Ovary (tissue), 9 donors: ENCODE results near the gene VSTM2B. TPM values are rescaled to one million over a fixed set of nuclear protein-coding genes. Genes with fewer than 3 reads are reported as not detected.

Source experiments
- DNase-seq, 5 donors: peaks; one replicate each; pipeline ENCODE4 v3.0.0-alpha.2; 2019 to 2020
- H3K27ac ChIP-seq, 2 donors: fragments of 200-600 bp; one replicate each; pipeline versions ENCODE4 v1.5.1 to v1.8.0; 2019 to 2022
- H3K27me3 ChIP-seq: fragments of 200-600 bp; one replicate; pipeline ENCODE4 v1.8.0; 2022
- H3K36me3 ChIP-seq: fragments of 200-600 bp; sonication (generic); one replicate; pipeline ENCODE4 v1.5.1; 2019
- H3K4me1 ChIP-seq: one replicate; pipeline ENCODE4 v1.8.1; 2013; ENCODE audit warnings: mild to moderate bottlenecking, moderate library complexity; ENCODE audit not compliant: insufficient read depth
- H3K4me3 ChIP-seq: fragments of 200-600 bp; sonication (generic); one replicate; pipeline ENCODE4 v1.5.1; 2017
- H3K9me3 ChIP-seq, 2 donors: fragments of 200-600 bp in 1 of 2; sonication (generic) in 1 of 2; one replicate each; pipeline versions ENCODE4 v1.5.1 to v1.8.1; 2013 to 2019; ENCODE audit warnings: mild to moderate bottlenecking in 1 of 2, moderate library complexity in 1 of 2
- EP300 ChIP-seq: sonication (generic); formaldehyde crosslinking; IDR thresholded peaks from one replicate; pipeline ENCODE4 v1.6.1; 2017; ENCODE audit warnings: antibody characterized with exemption
- POLR2A ChIP-seq: fragments of 450-650 bp; IDR thresholded peaks from one replicate; pipeline ENCODE4 v1.6.1; 2017; ENCODE audit warnings: antibody characterized with exemption, mild to moderate bottlenecking, moderate library complexity
- WGBS, 3 donors: extraction: QIAGEN DNeasy Blood & Tissue Kit in 1 of 3; methylation state at CpG; one replicate each; pipeline versions ENCODE4 v1.1.5 to v1.1.7; 2013 to 2017; 5-methylcytosine and 5-hydroxymethylcytosine counted together
- intact Hi-C, 4 donors: fragments of 100-400 bp; cut with DNase I; formaldehyde crosslinking; loops; one replicate each; pipeline versions ENCODE4 v1.11.0 to v1.15.1; 2022 to 2023
- polyA plus RNA-seq, 2 donors: library from polyadenylated mRNA; stranded (reverse); fragments of 200-250 nt in 1 of 2; fragments of 350-450 nt in 1 of 2; fragmentation: Illumina TruSeq in 1 of 2; extraction: RNeasy Lipid Tissue Mini Kit (QIAGEN cat#74804) in 1 of 2; gene quantifications; one replicate each; pipeline ENCODE4 v1.2.3, GENCODE V29; 2013 to 2014
- total RNA-seq, 7 donors: library from RNA; depleted of rRNA in 2 of 7; stranded (reverse); fragments of >200 nt in 2 of 7; fragmentation: NEBNext Ultra II Directional in 3 of 7; extraction: Animal tissue kit (Norgen Biotek cat#: 25700) in 3 of 7; gene quantifications; one replicate each; pipeline versions ENCODE4 v1.1.0 to v1.2.4, GENCODE V29; 2016 to 2023
- TF ChIP-seq, protein P1 (sequence below), 3 donors: fragments of 450-650 bp in 2 of 3; fragments of 200-600 bp in 1 of 3; IDR thresholded peaks; one replicate each; pipeline versions ENCODE4 v1.5.1 to v1.8.0; 2016 to 2022; ENCODE audit warnings: antibody characterized with exemption in 3 of 3, mild to moderate bottlenecking in 1 of 3
- donor health status: DM: no; HTN: no; CAD: no; lungs with moderate emphysema.
- donor health status: DM: no; HTN: no; CAD: no.
- donor health status: Bipolar disorder and iron deficiency.
- donor health status: DM: yes; HTN: yes; CAD: no.
- donor health status: DM: no; HTN: no; CAD: no.
- donor health status: DM: yes; HTN: yes; CAD: no.

VSTM2B gene
- total and polyA plus RNA-seq, 9 donors, result 0.13 TPM; not detected in 8

DNA sequence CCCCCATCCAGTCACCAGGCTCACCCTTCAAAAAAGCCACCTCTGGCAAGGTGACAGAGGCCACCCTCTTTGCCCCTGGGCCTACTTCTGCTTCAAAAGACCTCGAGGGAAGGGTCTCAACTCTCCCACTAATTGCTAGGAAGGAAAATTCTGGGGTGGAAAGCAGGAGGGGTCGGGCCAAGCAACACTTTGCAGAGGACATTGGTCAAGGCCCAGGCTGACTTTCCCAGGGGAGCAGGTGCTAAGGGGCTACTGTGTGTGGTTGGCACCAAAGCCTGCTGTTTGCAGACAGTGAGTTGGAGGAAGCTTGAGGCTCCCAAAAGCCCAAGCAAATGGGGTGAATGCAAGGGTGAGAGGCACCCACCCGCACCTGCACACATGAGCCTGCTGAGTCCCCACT lies 28.6 kb upstream of the VSTM2B start:
- TF ChIP-seq POLR2A, result no peak
- TF ChIP-seq, protein P1, sequence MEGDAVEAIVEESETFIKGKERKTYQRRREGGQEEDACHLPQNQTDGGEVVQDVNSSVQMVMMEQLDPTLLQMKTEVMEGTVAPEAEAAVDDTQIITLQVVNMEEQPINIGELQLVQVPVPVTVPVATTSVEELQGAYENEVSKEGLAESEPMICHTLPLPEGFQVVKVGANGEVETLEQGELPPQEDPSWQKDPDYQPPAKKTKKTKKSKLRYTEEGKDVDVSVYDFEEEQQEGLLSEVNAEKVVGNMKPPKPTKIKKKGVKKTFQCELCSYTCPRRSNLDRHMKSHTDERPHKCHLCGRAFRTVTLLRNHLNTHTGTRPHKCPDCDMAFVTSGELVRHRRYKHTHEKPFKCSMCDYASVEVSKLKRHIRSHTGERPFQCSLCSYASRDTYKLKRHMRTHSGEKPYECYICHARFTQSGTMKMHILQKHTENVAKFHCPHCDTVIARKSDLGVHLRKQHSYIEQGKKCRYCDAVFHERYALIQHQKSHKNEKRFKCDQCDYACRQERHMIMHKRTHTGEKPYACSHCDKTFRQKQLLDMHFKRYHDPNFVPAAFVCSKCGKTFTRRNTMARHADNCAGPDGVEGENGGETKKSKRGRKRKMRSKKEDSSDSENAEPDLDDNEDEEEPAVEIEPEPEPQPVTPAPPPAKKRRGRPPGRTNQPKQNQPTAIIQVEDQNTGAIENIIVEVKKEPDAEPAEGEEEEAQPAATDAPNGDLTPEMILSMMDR (IDR thresholded peaks at IDR 0.05), result no peak
- TF ChIP-seq EP300, result no peak
- no peaks in the 10 kb centered on the region for H3K9me3 ChIP-seq
- no peak overlapping the region for H3K27ac ChIP-seq
- no peaks in the 10 kb centered on the region for H3K4me1 ChIP-seq
- WGBS, 3 donors, result 53 to 58% (median 54%) methylated on average over 3 of the region's 3 CpGs
- H3K4me3 ChIP-seq, result no peak overlapping the region
- H3K36me3 ChIP-seq, result no peaks in the 10 kb centered on the region
- intact Hi-C loops, result no loop called here
- no peak for DNase-seq
- H3K27me3 ChIP-seq, result no peaks in the 10 kb centered on the region

DNA sequence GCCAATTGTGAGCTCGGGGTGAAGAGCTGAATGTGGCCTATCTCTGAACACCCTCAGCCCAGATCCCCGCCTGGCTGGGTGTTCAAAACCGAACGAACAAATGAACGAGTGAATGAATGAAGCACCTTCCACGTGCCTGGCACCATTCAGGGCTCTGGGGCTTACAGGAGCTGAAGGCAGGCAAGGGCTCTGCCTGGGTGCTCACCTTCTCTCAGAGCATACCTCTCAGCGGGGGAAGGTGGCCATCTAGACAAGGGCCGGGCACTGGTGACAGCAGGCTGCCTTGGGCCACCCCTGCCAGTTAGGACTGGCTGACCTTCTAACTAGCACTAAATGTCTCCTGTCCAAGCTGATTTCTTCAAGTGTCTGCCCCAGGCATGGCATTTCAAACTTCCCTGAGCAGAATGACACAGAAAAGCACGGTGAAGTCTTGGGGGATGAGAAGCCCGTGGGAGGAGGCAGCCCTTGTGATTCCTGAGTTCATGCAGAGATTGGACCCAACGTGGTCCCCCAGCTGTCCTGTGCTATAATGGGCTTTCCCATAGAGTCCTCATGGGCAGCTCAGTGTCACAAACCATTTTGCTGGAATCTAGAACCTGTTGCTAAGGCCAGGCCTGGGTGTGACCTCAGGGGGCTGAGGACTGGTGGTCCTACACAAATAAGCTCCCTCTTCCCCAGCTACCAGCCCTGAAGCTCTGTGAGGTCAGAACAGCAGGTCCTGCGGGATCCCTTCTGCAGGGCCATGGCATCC lies 27.9 kb upstream of the VSTM2B start:
- Histone ChIP-seq H3K27me3 (no peaks in the 10 kb centered on the region), H3K4me3 (no peak overlapping the region), H3K27ac (no peak overlapping the region), H3K9me3 (no peaks in the 10 kb centered on the region), H3K36me3 (no peaks in the 10 kb centered on the region), H3K4me1 (no peaks in the 10 kb centered on the region)
- TF ChIP-seq EP300, result no peak
- TF ChIP-seq, protein P1 (IDR thresholded peaks at IDR 0.05), result no peak
- TF ChIP-seq POLR2A, result no peak
- DNase-seq, result peak in 1 of 5 donors; percentile 12
- intact Hi-C loops, result no loop called here
- WGBS, 3 donors, result 68 to 76% (median 71%) methylated on average over 12 of the region's 12 CpGs

DNA sequence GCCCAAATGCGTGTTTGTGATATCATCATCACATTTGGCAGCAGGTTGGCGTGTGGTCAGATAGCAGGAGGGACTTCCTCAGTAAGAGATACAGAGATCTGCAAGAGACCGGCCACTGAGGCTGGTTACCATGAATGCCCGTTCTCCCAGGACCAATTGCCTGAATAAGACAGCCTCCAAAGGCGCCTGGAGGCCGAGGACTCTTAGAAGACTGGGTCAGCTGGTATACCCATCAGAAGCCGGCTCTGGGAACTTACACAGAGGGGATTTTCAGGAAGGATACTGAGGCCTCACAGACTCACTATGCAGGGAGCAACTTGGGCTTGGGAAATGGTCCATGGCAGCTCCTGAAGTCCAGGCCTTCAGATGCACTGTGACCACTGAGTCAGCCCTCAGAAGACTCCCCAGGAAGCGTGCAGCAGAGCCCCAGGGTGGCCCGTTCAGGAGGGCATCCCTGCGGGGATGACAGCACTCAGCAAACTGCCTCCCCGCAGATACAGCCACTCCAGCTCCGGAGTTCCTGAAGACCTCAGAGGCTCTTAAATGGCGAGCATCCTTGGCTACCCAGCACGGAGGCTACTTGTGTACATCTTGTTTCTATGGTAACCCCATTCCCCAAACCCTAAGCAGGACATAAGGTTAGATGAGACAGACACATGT lies 26.4 kb upstream of the VSTM2B start:
- no peak overlapping the region for H3K4me3 ChIP-seq
- peak in 1 of 5 donors; percentile 5 for DNase-seq
- H3K27ac ChIP-seq, result no peak overlapping the region
- H3K27me3 ChIP-seq, result no peaks in the 10 kb centered on the region
- no peaks in the 10 kb centered on the region for H3K9me3 ChIP-seq
- WGBS, 3 donors, result 64 to 66% (median 66%) methylated on average over 14 of the region's 14 CpGs
- intact Hi-C loops, result no loop called here
- no peaks in the 10 kb centered on the region for H3K36me3 ChIP-seq
- TF ChIP-seq, protein P1 (IDR thresholded peaks at IDR 0.05), result no peak
- TF ChIP-seq EP300, result no peak
- no peak for TF ChIP-seq POLR2A
- no peaks in the 10 kb centered on the region for H3K4me1 ChIP-seq

DNA sequence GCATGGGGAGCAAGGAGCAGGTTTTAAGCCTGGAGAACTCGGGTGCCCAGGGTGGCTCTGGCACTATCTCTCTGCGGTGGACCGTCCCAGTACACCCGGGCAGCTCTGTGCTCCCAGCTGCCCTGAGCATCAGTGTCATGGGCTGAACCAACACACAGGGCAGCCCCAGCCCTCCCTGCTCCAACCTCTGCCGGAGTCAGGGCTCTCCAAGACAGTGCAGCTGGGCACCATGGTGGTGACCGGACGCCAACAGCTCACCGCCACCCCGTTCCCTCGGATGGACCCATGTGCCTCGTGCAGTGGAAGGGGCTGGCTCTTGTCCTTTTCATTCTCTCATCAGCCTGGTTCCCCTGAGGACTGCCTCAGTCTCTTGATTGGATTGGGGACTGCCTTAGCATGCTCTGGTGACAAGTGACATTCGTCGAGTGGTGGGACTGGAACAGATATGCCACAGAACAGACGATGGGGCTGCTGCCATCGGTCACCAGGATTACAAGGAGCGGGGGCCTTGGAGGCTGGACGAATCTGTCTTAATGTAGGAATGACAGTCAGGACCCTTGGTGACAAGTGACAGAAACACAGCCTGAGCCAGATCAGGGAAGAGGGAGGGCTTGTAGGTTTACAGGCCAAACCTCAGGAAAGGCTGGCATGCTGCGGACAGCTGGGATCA lies 25.7 kb upstream of the VSTM2B start:
- Histone ChIP-seq H3K36me3 (no peaks in the 10 kb centered on the region), H3K27me3 (no peaks in the 10 kb centered on the region), H3K4me1 (no peaks in the 10 kb centered on the region), H3K27ac (no peak overlapping the region), H3K9me3 (no peaks in the 10 kb centered on the region), H3K4me3 (no peak overlapping the region)
- TF ChIP-seq POLR2A (no peak), EP300 (no peak)
- TF ChIP-seq, protein P1 (IDR thresholded peaks at IDR 0.05), result no peak
- WGBS, 3 donors, result 83 to 89% (median 86%) methylated on average over 16 to 18 of the region's 18 CpGs
- intact Hi-C loops, result no loop called here
- no peak for DNase-seq
